Hindlimb muscle (tissue), 1 donor: ENCODE measurements around the gene ZNF718. TPM values are rescaled to one million over a fixed set of nuclear protein-coding genes. Genes with fewer than 3 reads are reported as not detected.
A peak's percentile ranks its signal among the peaks of the same experiment; 100 is the strongest.
"Not testable (repeated sequence)": the region's sequence is repeated elsewhere in the genome, so short reads cannot be mapped to it uniquely, and the experiment has no call there.

Experiments used
- DNase-seq: peaks from one replicate; pipeline ENCODE4 v3.0.0-alpha.2; 2013
- polyA plus RNA-seq: library from polyadenylated mRNA; unstranded; fragments of 120-200 nt; gene quantifications from one replicate; pipeline ENCODE4 v1.2.1, GENCODE V29; 2013; ENCODE audit not compliant: insufficient read length

The ZNF718 gene
- polyA plus RNA-seq, 1 donor, result 4.1 TPM

DNA sequence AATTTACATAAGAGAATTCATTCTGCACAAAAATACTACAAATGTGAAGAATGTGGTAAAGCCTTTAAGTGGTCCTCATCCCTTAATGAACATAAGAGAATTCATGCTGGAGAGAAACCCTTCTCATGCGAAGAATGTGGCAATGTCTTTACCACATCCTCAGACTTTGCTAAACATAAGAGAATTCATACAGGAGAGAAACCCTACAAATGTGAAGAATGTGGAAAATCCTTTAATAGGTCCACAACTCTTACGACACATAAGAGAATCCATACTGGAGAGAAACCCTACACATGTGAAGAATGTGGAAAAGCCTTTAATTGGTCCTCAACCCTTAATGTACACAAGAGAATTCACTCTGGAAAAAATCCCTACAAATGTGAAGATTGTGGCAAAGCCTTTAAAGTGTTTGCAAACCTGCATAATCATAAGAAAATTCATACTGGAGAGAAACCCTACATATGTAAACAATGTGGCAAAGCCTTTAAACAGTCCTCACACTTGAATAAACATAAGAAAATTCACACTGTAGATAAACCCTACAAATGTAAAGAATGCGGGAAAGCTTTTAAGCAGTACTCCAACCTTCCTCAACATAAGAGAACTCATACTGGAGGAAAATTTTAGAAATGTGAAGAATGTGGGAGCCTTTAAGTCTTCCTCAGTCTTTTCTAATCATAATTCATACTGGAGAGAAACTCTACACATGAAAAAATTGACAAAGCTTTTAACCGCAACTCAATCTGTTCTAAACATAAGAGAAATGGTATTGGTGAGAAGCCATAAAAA lies 37.4 kb downstream of the ZNF718 start:
- no peak for DNase-seq

DNA sequence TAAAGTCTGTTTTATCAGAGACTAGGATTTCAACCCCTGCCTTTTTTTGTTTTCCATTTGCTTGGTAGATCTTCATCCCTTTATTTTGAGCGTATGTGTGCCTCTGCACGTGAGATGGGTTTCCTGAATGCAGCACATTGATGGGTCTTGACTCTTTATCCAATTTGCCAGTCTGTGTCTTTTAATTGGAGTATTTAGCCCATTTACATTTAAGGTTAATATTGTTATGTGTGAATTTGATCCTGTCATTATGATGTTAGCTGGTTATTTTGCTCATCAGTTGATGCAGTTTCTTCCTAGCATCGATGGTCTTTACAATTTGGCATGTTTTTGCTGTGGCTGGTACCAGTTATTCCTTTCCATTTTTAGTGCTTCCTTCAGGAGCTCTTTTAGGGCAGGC lies 45.3 kb downstream of the ZNF718 start:
- DNase-seq, result not testable (repeated sequence)

DNA sequence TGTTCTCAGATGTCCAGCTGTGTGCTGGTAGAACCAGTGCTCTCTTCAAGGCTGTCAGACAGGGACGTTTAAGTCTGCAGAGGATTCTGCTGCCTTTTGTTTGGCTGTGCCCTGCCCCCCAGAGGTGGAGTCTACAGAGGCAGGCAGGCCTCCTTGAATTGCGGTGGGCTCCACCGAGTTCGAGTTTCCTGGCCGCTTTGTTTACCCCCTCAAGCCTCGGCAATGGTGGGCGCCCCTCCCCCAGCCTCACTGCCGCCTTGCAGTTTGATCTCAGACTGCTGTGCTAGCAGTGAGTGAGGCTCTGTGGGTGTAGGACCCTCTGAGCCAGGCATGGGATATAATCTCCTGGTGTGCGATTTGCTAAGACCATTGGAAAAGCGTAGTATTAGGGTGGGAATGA lies 47.0 kb downstream of the ZNF718 start:
- not testable (repeated sequence) for DNase-seq

DNA sequence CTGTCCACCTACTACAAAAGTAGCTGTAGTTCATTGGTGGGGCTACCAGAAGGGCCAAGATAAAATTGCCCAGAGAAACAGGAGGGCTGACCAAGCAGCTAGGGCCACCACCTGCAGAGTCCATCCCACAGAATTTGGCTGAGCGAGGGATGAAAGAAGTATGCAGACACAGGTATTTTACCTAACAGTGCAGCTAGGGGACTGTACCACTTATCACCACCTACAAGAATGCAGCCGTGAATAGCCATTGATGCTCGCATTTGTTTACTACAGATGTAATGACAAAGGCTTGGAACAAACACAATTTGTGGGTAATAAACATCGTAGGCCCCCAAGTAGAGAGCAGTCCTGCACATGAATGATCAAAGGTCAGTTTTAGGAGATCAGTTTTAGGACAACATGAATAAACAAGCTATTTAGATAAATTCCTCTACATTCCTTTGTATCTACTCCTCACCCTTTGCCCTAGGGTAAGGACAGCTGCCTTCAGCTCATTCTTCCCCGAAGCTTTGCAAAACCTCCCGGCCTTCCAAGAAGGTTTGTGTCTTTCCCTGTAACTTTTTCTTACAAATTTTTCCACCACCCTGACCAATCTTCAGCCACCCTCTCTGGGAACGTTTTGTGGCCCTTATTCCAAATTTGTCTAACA lies 49.5 kb downstream of the ZNF718 start:
- DNase-seq, result no peak

DNA sequence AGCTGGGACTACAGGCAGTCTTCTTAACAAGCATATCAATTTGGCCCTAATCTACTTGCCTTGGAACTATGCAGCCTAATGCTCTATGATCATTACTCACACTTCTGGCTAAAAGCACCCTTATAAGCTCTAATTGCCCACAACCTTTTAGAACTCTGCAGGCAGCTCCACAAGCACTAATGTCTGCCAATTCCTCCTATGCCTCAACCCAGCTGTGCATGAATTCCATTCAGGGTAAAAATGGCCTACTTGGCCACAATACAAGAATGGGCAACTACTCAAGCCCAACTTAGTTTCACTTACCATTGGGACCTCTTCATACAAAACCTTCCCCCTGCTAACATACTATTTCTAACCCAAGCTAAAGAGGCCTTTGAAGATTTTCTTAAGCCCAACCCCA lies 51.7 kb downstream of the ZNF718 start:
- DNase-seq, result no peak

DNA sequence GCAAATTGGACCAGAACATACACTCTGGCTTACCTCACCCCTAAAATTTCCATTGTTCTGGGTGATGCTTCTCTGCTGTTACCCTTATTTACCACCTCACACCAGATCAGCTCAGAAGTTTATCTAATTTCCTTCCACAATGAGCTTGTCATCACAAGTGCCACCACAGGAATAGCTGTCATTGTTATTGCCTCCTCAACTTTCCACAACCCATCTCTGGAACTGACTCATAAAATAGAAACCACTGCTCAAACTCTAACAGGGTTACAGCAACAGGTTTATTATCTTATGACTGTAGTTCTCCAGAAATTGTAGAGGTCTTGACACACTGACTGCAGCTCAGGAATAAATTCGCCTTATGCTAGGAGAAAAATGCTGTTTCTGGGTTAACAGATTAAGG lies 52.7 kb downstream of the ZNF718 start:
- DNase-seq, result no peak

DNA sequence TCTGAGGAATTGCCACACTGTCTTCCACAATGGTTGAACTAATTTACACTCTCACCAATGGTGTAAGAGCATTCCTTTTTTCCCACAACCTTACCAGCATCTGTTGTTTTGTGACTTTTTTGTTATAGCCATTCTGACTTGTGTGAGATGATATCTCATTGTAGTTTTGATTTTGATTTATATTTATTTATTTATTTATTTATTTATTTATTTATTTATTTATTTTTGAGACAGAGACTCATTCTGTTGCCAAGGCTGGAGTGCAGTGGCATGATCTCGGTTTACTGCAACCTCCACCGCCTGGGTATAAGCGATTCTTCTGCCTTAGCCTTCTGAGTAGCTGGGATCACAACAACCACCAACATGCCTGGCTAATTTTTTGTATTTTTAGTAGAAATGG lies 57.9 kb downstream of the ZNF718 start:
- DNase-seq, result not testable (repeated sequence)

DNA sequence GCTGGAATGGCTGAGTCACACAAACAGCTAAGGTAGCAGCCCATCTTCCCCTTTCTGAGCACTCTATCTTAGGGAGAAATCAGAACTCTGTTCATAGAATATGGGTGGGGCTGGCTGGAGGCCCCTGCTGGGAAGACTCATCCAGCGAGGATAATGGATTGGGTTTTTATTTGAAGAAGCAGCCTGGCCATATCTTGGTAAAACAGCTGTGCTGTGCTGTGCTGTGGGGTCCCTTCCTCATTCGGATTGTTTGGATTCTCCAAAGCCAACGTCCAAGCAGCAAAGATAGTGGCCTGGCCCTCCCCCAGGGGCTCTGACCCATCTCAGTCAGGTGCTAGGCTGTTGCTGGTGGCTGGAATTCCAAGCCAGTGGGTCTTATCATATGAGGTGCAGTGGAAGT lies 63.8 kb downstream of the ZNF718 start:
- no peak for DNase-seq

DNA sequence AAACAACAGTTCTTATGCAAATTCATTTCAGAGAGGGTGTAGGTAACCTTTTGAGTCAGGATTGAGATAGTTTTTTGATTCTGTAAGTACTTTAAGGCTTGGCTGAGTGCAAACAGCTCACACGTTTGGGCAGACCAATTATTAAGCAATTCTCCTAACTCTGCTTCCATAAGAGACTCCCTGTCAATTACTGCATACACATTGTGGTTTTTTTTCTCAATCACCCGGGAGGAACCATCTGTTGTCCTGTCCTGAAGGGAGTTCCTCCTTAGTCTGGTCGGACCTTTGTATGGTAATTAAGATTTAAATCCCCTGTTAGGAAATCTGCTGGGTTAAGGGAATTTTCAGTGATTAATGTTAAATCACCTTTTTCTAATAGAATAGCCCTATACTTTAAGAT lies 70.9 kb downstream of the ZNF718 start:
- DNase-seq, result not testable (repeated sequence)

DNA sequence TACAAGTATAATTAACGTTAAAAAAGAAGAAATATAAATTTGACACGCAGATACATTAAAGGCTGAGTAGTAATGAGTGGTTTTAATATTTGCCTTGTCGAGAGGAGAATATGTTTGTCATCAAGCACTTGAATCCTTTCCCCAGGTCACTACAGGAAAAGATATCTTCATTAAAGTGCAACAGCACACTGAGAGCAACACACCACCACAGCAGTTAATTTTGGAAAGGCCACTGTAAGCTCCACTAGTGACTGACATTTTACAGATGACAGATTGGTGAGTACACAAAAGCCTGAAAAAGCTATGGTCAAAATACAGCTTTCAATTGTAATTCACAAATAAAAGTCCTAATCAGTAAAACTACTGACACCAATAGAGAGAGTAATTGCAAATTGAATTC lies 76.6 kb downstream of the ZNF718 start:
- no peak for DNase-seq

DNA sequence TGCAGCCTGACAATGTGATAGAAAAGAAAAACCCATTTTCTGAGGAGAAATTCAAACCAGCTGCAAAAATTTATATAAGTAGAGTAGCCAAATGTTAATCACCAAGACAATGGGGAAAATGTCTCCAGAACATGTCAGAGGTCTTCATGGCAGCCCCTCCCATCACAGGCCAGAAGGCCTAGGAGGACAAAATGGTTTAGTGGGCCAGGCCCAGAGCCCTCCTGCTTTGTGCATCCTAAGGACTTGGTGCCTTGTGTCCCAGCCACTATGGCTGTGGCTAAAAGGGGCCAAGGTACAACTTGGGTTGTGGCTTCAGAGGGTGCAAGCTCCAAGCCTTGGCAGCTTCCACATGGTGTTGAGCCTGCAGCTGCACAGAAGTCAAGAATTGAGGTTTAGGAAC lies 78.5 kb downstream of the ZNF718 start:
- DNase-seq, result not testable (repeated sequence)

DNA sequence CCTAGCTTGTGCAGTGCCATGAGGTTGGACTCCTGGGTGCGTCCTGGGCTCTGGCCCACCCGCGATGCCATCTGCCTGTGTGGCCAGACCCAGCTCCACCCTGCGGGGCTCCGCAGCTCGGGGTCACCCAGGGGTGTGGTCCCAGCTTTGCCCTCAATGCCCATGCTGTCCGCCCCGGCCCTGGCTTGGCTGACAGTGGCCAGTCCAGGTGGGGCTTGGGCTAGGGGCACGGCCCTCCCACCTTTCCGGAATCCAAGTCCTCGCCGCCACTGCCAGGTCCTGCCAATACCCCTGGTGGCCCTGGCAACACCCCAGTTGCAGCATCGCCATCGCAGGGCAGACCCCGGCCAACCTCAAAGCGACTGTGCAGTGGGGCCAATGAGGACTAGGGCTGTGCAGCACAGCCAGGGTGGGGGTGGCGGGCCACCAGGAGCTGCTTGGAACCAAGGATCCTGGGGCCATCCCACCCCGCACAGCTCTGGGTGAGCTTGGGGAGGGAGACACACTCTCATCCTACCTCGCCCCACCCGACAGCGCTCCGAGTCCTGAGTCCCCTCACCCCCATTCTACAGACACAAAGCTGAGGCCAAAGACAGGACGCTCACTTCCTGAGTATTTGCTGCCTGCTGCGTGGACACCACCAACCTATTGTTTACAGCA lies 80.9 kb downstream of the ZNF718 start:
- DNase-seq, result no peak

DNA sequence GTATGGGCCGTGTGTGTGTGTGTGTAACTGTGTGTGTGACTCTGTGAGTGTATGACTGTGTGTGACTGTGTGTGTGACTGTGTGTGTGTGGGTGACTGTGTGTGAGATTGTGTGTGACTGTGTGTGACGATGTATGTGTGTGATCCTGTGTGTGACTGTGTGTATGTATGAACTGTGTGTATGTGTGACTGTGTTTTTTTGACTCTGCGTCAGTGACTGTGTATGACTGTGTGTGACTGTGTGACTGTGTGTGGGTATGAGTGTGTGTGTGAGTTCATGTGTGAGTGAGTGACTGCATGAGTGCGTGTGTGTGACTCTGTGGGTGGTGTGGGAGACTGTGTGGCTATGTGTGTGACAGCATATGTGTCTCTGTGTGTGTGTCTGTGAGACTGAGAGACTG lies 81.8 kb downstream of the ZNF718 start:
- no peak for DNase-seq

DNA sequence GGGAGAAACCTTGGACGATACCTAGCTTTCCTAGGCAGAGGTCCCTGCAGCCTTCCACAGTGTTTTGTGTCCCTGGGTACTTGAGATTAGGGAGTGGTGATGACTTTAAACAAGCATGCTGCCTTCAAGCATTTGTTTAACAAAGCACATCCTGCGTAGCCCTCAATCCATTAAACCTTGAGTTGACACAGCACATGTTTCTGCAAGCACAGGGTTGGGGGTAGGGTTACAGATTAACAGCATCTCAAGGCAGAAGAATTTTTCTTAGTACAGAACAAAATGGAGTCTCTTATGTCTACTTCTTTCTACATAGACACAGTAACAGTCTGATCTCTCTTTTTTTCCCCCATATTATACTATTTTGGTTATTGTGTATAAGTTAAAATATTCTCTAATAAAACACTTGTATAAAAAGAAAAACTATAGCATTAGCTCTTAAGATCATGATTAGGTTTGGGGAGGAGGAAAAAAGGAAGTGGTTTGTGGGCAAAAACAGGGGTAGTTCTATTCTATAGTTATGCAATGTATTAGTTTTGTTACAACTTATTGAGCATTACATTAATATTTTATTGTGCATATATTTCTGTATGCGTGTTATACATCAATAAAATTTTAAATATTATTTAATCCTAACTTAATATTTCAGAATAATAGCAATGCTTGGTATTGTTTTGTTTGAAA lies 84.3 kb downstream of the ZNF718 start:
- DNase-seq, result not testable (repeated sequence)

DNA sequence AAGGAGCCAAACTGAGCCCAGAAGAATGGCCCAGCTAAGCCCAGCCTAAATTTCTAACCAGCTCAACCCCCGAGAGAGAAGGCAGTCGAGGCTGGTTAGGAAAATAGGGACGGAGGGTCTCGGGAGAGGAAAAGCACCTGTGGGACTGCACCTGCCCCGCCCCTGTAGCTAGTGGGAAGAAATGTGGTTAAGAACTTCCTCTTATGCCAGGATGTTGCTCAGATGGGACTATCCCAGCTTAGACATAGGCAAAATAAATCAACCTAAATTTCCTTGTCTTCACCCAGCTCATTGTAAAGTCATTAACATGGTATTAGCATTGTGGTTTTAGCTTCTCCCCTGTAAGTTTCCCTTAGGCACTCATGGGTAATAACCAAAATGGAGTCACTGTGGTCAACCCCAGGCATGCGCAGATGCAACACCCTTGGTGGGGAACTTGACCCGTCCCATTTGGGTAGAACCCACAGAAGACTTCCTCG lies 86.8 kb downstream of the ZNF718 start:
- DNase-seq, result no peak

DNA sequence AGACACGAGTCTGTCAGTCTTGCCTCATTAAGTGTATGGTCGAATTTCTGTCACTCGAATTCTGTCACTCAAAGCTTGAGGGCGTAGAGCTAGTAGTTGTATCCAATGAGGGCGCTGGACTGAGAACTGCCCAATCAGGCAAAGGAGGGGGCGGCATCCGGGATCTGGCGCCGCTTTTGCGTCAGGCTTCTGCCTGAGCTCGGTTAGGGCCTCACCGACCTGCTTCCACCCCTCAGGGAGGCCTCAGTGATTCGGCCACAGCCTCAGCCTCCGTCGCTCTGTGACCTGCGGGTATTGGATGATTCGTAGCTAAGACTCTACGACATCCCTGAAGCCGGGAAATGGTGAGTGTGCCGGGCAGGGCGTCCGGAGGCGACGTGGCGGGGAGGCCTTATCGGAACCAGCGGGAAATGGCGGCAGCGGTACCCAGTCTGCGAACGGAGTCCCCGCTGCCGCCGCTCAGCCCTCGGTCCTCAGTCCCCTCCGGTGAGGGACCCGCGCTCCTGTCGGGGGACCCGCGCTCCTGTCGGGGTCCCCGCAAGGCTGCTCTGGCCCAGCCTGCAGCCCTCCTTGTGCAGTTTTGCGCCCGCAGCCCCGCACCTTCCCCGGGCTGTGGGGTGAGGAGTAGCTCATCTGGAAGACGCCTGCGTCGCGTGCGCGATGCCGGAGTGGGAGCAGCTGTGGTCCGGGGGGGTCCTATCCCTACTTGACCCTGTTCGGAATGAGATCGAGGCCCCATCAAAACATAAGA lies 88.3 kb downstream of the ZNF718 start:
- DNase-seq, result peak; percentile 80

DNA sequence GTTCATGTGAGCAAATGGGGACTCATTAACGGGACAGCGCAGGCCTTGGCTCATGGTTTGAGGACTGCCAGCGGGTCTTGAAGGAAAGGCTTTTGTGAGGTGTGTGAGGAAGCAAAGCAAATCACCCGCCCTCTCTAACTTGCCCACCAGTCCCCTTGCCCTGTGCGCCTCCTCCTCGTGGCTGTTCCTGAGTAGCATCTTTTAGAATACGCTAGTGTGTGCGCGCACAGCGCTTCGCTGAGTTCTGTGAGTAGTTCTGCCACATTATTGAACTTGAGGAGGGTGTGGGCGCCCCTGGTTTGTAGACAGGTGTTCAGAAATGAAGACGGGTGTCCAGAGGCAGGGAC lies 88.9 kb downstream of the ZNF718 start:
- DNase-seq, result not testable (repeated sequence)

Other genes with a start within 250 kb of the ZNF718 start
- 11.9 TPM for gene ZNF595, start 71.2 kb upstream of the ZNF718 start, polyA plus RNA-seq
- gene ZNF732, start 181.0 kb downstream of the ZNF718 start, polyA plus RNA-seq, result 0.89 TPM
- 16.3 TPM for gene ZNF141, start 213.3 kb downstream of the ZNF718 start, polyA plus RNA-seq